GM12873 (cell line): Measurements from ENCODE around the gene RALGPS1.

ENCODE experiments used
- CTCF ChIP-seq: IDR thresholded peaks from 2 replicates; pipeline ENCODE4 v1.5.1; 2012; ENCODE audit warnings: low read depth, mild to moderate bottlenecking, moderate library complexity, low read length, control low read depth; ENCODE audit not compliant: insufficient read depth; ENCODE audit errors: missing control alignments

RALGPS1 gene

GRCh38 chr9:127186806-127187205 lies 272.2 kb downstream of the RALGPS1 start:
- no peak for TF ChIP-seq CTCF

DNA sequence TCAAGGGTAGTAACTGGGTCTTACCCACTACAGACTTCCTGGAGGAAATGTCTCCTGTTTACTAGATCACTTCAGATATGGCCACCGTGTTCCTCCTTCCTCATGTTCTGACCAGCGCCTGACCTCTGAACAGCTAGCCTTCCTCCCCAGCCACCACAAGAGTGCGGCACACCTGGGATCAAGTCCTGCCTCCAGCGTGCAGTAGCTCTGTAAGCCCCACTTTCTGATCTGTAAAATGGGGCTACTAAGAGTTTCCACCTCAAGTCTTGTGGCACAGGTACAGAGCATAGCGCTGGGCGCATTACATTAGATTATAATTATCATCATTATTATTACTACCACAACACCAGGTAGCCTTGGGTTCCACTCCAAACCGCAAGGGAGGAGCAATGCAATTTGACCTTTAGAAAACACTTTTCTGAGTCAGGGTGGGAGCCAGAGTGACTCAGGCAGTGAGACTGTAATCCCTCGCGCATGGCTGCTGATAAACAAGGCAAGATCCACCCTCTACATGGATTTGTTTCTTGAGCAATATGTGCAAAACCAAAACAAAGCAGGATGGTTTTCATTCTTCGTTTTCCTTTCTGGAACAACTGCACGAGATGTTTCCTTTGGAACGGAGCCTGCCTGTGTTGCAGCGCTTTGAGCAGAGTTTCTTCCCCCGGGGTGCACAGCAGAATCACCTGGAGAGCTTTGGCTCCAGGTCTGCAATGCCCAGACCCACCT lies 272.8 kb downstream of the RALGPS1 start:
- no peak for TF ChIP-seq CTCF

DNA sequence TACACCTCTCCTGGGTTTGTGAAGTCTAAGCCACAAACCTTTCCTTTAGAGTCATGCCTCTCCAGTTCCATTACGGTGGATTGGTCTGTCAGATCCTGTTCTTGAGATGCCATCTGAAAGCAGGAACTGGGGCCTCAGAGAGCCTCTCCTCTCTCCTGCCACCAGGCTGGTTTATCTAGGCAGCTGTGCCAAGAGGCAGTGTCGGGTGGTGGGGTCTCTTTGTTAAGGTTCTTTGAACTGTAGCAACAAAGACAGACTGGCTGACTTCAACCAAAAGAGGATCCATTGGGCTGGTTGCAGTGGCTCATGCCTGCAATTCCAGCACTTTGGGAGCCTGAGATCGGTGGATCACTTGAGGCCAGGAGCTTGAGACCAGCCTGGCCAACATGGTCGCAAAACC lies 273.8 kb downstream of the RALGPS1 start:
- no peak for TF ChIP-seq CTCF

- TF ChIP-seq CTCF: no peak
Measured at GRCh38 chr9:127189628-127190027, 275.0 kb downstream of the RALGPS1 start.

DNA sequence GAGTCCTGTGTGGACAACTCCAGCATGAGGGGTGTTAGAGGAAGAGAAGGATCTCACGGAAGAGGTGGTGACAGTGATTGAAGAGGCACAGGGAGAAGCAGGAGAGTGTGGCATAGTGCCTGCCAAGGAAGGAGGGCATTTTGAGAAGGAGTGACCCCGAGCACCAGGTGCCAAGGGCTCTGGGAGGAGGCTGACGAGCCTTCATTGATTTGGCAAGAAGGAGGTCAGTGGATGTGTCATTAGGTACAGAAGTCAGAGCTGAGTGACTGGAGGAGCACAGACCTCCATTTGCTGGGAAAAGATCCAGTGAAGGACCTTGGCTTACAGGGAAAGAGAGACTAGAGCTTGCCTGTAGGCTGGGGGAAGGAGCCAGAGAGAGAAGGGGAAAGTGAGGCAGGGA lies 278.2 kb downstream of the RALGPS1 start:
- no peak for TF ChIP-seq CTCF

- no peak for TF ChIP-seq CTCF
Measured at GRCh38 chr9:127193483-127193882, 278.9 kb downstream of the RALGPS1 start.

- TF ChIP-seq CTCF: no peak
Measured at GRCh38 chr9:127194881-127195713, 280.5 kb downstream of the RALGPS1 start.
